SHP77 (cell line): ENCODE measurements around the gene MATN1.

Experiments used
- DNase-seq, 2 experiments: peaks; one replicate each; lab custom pipeline; 2025; lab: John Stamatoyannopoulos, UW

The MATN1 gene

DNA sequence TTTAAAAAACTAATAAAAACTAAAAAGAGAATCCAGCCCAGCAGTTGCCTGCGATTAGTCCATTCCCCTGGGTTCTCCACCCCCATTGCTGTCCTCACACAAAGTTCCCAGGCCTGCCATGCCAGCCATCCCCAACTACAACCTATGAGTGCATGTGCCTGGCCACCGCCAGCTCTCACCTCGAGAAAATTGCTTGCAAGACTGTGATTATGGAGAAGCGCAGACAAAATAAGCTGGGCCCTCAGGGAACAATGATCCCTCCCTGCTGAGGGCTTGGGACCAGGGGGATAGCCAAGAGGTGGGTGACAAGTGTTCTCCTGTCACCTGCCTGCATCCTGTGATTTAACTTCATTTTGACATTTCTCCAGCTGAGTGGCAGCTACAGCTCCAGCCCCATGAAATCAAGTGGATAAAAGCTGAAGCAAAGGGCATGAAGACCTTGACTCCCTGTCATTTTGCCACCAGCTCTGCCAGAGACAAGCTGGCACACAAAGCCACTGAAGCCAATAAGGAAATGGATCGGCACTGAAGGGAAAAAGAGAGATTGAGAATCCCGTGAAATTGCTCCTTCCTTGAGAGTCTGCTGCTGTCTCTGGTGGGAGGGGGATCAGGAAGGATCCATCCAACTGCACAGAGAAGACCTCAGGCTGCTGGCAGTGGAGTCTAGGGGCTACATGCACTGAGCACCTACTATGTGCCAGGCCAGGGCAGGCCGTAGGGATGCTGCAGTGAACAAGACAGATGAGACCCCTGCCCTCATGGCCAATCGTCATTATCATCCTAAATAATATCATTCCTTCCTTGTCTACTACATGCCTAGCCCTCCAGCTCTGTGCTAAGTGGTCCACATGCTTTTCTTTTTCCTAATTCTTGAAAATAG, 40.7 kb downstream of the MATN1 start:
- no peak for DNase-seq

- no peak for DNase-seq
Measured at GRCh38 chr1:30681782-30682181, 41.6 kb downstream of the MATN1 start.

GRCh38 chr1:30680879-30681278, 42.5 kb downstream of the MATN1 start:
- DNase-seq = no peak

DNA sequence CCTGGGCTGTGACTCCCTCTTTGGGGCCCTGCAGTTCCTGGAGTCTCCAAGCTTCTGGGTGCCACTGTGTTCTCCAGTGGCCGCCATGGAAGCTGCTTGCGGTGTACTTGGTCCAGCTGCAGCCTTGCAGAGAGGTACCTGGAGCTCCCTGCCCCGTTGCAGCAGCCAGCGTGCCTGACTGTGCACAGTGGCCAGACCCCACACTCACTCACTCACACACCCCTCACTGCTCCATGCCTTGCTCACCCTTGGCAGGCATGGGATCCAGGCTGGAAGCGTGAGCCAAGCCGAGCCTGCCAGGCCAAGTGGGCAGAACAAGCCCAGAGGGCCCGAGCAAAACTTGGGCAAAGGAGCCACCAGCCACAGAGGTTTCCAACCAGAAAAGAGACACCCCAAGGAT, 43.0 kb downstream of the MATN1 start:
- no peak for DNase-seq

DNA sequence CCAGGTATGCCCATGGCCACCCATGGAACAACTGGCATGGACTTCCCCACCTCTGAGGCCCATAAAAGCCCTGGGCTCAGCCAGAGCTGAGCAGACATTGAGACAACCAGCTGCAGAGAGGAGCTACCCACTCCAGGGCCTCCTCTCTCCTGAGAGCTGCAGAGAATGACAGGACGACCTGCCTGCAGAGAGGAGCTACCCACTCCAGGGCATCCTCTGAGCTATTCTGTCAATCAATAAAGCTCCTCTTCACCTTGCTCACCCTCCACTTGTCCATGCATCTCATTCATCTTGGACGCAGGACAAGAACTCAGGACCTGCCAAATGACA, 43.4 kb downstream of the MATN1 start:
- DNase-seq = no peak

DNA sequence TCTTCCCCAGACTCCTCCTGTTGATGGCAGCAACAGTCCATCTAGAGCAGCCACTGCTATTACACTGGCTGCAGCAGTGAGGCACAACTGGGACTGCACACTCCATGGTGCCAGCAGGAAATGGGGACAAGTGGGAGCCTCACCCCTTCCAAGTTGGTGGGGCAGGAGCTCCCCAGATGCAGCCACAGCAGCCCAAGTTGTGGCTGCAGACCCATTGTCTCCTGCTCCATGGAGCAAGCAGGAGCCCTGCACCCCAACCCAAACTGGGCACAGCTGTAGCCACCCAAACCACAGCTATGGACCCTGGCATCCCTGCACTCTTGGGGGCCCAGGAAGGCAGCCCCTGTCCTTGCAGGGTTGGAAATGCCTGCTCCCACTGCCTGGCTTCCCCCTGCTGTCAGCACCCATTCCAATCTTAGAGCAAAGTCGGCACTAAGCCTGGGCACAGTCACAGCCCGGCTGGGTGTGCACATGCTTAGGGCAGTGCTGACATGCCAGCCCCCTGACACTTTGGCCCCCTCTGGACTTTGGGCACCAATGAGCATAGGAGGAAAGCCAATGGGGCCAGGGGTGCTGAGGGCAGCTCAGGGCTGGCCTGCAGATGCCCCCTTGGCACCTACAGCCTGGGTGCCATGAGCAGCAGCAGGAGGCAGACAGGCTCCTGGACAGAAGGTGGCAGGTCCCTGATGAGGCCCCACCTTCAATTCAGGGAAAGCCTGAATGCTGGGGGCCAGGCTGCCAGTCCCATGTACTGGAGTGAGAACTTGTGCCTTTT, 44.0 kb downstream of the MATN1 start:
- no peak for DNase-seq

- no peak for DNase-seq
Measured at GRCh38 chr1:30678209-30678608, 45.2 kb downstream of the MATN1 start.

DNA sequence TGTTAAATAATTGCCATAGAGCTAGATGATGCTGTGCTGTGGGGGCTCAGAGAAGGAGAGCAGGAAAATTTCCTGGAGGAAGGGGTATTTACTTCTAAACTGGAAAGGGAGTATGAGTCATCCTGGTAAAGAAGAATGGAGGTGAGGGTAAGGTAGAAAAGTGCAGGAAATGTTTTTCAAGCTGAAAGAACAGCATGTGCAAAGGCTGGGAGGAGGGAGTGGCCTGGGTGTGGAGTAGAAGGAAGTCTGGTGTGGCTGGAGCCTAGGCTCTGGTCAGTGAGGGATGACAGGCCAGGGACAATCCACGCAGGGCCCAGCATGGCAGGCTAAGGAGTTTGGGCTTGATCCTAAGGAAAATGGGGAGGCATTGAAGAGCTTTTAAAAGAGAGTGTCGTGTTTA, 45.9 kb downstream of the MATN1 start:
- DNase-seq = no peak

DNA sequence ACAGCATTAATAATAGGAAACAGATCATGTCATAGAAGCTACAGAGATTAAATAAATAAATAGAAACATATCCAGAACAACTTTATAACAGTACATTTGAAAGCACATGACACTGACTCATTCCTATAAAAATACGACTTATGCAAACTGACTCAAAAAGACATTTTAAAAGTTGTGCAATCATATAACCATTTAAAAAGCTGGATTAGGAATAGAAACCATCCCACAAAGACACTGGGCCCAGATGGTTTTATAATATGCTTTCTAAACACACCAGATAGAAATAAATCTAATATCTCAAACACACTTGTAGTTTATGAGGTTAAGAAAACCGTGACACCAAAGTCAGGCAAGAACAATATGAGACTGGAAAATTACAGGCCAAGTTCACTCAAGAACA, 47.6 kb downstream of the MATN1 start:
- DNase-seq = no peak

GRCh38 chr1:30675289-30675688, 48.1 kb downstream of the MATN1 start:
- DNase-seq = no peak

DNA sequence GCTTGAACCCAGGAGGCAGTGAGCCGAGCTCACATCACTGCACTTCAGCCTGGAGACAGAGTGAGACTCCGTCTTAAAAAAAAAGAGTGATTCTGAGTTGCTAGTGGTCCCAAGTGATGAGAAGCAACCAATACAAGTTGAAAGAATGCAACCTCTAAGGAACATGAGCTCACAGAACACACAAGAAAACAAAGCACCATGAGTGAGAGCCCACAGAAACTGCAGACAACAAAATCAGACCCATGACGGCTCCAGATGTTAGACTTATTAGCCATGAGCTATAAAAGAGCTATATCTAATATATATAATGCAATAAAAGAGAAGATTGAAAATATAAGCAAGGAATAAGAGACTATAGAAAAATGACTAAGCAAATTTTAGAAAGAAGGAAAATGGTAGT, 50.0 kb downstream of the MATN1 start:
- no peak for DNase-seq

DNA sequence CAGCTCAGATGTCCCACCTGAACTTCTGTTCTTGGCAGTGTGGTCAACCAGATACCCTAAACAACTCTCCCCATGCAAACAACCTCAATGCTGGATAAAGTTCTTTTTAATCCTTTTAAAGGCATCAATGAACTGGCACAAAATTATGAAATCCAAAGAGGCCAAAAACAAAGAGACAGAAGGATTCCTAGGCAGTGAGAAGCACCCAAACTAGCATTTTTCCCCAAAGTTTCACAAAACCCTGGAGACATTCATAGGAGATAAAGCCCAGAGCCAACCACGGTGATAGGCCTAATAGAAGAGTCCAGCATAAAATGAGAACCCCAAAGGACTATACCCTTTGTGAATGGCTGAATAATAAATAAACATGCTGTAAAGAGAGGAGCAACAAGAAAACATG, 50.7 kb downstream of the MATN1 start:
- DNase-seq = no peak

DNA sequence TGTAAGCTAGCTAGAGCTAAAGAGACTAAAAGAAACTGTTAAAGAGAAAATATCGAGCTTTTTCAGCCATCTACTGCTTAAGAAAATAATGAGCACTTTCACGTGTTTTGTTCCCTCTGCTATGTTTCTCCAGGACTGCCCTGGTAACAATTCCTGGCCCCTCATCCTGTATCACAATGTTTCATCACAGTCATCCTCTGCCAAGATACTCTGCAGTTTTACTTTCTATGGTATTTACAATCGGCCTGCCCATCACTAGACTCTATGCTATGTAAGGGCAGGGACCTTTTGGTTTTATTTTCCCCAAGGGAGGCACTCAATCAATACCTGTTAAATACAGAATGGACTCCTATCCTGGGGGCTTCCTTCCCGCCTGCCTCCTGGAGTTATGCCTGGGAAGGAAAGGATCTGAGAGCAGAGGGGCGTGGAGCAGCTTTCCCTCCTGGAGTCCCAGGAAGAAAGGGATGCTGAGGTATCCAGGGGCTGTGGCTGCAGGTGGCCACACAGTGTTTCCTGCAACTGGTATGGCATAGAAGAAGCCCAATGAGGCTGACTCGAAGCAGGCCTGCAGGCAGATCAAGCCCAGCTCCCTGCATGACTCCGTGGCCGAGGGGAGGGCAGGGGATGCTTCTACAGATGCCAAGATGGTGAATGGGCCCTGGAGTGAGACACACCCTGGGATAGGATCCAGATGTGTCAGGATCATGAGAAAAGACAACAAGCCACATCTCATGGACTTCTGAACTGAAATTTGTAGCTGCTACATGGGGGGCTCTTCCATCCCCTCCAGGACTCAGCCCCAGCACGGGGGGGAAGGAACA, 52.9 kb downstream of the MATN1 start:
- DNase-seq = no peak

DNA sequence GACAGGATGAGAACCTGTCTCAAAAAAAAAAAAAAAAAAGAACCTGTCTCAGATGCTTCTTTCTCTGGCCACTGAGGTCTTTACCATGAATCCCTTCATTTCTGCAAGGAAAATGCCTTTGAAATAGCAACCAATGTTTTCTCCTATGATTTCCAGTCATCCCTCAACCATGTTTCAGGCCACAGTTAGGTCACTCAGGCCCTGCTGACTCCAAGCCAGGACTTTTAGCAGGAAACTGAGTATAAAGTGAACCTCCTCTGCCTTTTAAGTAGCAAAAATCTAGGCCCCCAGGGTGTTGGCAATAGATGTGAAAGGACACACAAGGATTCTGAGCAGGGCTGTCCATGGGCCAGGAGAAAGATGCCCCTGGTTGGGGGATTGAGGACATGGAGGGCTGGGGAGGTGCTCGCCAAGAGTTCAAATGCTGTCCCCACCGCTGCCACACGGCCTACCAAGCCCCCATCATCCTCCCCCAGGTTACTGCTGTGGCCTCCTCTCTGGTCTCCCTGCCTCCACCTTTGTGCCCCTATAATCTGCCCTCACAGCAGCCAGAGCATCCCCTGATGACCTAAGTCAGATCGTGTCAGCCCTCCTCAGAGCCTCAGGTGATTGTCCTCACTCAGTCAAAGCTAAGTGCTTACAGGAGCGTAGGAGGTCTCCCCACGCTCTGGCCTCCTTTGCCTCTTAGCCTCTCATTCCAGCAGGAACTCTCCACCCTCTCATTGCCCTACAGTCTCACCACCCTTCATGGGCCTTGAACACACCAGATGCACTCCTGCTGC, 54.6 kb downstream of the MATN1 start:
- no peak for DNase-seq

GRCh38 chr1:30668024-30668423, 55.4 kb downstream of the MATN1 start:
- no peak for DNase-seq

- DNase-seq = no peak
Measured at GRCh38 chr1:30666756-30667273, 56.6 kb downstream of the MATN1 start.

DNA sequence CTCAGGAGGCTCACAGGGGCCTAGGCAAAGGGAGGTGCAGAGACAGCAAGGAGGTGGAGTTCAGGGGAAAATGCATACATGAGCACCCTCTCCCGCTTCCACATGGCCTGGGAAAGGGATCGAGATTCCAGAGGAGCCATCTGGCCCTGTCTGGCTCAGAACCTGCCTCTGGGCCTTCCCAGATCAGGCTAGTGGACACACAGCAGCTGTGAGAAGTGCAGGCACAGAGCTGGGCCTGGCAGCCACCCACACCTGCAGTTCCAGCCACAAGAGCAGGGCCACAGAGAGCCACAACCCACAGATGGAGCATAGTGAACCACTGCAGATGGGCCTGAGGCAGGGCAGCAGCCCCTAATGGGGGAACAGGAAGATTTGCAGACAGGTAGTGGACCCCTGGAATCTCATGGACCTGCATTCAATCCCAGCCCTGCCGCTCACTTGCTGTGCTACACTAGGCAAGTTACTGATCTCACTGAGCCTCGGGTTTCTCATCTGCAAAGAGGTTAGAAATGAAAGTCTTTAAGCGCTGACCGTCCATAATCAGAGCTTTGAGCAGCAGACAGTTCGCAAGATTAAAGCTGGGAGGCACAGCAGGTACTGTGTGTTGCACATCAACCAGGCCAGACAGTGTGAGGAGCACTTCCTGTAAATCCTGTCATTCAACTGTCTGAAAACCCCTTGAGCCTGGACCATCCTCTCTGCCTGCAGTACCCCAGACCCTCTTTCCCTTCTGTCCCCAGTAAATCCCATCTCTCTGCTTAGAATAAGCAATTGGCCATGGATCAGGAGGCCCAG, 58.0 kb downstream of the MATN1 start:
- no peak for DNase-seq

- no peak for DNase-seq
Measured at GRCh38 chr1:30664103-30664755, 59.2 kb downstream of the MATN1 start.

GRCh38 chr1:30663596-30664091, 59.7 kb downstream of the MATN1 start:
- DNase-seq = no peak

DNA sequence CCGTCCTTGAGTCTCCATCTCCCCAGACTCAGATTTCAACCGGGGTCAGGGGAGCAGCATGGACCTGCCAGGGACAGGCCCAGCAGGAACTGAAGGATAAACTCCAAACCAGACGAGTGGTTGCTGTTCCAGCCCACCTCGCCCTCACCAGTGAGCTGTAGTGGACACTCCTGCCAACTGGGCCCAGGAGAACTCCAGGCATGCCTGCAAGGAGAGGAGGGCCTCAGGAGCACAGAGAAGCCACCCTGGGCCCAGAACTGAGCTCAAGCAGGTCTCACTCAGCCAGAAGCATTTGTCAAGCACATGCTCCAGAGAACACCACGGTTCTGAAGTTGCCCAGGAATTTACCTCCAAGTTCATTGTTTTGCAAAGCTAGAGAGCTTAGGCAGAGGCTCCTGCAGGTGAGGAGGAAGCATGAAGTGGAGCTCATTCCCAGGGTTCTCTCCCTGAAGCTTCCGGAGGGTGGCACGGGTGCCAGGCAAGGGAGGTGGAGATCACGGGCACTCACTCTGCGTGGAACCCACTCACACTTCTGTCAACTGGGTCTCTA, 61.0 kb downstream of the MATN1 start:
- no peak for DNase-seq
